RKO (cell line): ENCODE measurements around the gene ANKDD1B.

Experiments used
- DNase-seq: peaks from one replicate; pipeline ENCODE4 v3.0.0-alpha.2; 2016; ENCODE audit warnings: low spot score

Gene ANKDD1B

DNA sequence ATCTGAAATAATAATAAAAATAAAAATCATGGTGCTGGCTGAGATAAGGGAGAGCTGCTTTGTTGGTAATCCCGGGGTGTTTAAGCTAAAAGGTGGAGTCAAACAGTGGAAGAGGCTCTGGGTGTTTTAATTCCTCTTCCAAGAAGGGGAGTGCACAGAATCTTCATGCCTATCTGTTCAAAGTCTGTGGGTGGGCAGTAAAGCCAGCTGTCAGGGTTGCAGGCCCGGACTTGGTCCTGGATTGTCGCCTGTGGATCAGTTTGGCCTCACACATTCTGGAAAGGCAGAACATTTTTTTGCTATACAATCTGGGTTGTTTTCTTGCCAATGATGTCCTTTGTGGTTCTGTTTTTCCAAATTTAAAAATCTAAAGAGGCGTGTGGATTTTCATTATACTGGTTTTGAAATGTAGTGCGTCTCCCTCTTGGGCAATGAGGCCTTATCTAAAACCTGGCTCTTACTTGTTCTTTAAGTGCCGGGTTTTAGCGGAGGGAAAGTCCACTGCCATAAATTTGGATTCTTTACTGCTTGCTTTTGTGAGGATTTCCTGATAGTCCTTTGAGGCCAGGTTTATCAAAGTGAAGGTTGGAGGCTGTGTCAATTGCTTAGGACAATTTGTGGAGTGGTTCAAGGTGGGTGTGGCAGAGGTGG lies 5.8 kb downstream of the ANKDD1B start:
- DNase-seq = no peak

DNA sequence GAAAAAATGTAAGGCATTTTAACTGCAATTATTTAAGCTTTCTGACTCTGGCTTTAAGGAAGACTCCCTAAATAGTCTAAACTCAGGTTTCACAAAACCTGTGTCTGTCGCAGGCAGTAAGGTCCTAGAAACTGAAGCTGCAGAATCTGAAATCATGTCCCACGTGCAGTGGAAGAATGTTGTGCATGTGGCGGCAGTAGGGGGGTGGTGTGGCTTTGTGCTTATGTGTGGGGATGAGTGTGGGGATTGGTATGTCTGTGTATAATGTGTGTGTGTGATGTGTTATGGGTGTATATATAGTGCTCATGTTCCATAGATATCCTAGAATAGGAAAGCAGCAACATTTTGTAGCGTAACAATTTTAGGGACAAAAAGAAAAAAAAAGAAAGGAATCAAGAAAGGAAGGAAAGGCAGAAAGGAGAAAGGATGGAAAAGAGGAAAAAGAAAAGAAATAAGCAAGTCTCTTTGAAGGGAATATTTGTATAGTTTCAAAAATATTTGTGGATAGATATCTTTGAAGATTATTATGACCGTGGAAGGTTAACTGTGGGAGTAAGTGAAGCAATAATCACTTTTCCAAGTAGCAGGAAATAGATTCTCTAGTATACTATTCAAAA lies 6.6 kb downstream of the ANKDD1B start:
- no peak for DNase-seq

DNA sequence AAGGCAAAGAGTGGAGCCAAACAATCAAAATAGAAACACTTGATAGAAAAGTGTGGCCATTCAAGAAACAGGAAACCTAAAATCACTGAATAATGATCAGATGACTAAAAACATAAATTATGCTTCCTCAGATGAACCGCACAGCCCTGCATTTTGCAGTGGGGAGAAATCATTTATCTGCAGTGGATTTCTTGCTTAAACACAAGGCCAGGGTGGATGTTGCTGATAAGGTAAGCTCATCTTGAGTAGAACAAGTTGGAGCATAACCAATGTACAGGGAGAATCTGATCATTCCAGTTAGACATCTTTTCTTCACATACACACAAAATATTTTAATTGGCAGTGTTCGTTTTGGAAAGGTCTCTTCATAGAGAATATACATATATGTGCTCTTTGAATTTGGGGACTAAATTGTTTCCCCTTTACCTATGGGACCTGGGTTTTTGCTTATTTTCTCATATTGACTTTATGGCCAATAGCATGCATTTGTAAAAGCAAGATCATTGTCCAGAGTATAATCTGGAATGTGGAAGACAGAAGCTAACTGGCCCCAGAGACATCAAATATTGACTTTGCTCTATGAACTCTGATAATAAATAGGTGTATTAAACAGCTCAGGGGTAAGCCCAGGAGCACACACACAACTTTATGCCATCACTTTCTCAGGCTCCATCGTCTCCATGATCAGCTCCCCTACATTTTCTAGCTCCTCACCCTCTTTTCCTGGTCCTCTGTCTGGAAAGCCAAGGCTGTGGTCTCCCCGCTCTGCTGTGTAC lies 9.1 kb downstream of the ANKDD1B start:
- DNase-seq = no peak

DNA sequence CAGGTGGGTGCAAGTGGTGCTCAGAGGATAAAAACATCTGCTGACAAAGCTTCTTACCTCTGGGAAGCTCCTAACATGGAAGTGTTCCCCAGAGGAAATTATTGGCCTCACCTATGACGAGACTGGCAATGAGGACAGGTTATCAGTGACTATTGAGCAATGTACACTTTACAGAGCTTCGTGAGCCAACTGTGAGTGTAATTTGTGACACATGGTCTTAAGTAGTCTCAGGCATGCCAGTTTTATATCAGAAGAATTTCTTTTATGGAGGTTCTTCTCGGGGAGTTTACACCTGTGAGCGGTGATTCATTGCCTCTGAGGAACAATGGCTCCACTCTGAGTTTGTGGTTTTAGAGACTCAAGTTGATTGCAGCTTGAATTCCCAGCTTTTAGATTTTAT lies 11.3 kb downstream of the ANKDD1B start:
- no peak for DNase-seq

DNA sequence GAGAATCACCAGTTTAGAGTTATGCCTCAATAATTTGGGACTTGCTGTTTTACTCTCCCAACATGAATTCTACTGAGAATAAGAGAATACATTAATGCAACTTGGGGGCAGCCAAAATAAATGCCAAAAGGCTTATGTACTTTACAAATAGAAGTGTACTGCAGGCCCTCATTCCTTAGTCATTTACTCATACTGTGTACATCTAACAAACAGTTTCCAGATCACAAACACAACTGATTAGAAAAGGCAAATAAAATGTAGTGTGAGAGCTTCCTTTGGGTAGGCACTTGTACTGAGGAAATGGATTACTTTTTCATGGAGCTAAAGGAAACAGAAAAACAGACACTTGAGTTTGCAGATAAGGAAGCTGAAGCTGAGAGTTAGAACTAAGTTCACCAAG lies 12.6 kb downstream of the ANKDD1B start:
- DNase-seq = no peak

DNA sequence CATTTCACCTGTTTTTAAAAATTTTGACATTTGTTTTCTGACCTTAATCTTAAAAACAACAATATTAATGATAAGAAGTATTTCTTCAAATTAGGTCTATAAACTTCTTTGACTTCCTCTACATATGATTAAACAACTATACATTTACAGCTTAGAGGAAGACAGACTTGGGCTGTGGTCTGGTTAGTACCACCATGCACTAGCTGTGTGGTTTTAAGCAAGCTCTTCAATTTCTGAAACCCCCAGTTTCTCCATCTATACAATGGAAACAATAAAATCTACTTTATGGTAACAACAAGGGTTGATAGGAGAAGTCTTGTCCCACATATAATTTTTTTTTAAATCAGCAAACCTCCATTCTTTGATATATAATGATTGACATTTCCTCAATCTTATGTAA lies 15.7 kb downstream of the ANKDD1B start:
- DNase-seq = no peak

DNA sequence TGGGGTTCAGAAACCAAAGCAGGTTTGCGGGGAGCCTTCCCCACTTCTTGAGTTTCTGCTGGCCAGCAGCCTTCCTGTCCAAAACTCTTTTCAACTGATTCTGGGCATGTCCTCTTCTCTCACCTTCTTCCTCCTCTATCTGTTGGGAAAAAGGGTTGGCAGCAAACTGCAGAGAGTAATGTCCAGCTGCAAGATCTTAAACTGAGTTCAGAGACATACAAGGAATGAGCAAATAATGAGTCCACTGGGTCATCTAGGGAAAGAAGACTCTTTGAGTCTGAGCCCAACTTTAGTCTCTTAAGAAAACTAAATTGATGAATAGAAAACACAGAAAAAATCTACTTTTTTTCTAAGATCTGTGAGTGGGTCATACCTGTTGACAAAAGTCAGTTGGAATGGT lies 16.5 kb downstream of the ANKDD1B start:
- no peak for DNase-seq

DNA sequence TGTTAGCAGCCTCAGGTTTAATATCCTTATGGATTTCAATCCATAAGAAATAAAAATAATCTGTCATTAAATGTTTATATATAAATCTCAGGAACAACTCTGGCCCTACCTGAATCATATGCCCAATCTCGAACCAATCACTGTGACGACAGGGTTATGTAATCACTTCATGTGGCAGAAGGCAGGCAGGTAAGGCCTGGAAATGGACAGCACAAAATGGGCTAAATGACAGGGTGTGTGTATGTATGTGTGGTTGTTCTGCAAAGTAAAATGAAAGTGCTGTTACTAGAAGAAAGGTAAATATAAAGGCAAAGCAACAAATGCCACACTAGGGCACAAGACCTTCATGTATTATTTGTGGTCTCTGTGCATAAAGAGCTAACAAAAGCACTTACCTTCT lies 19.6 kb downstream of the ANKDD1B start:
- no peak for DNase-seq

DNA sequence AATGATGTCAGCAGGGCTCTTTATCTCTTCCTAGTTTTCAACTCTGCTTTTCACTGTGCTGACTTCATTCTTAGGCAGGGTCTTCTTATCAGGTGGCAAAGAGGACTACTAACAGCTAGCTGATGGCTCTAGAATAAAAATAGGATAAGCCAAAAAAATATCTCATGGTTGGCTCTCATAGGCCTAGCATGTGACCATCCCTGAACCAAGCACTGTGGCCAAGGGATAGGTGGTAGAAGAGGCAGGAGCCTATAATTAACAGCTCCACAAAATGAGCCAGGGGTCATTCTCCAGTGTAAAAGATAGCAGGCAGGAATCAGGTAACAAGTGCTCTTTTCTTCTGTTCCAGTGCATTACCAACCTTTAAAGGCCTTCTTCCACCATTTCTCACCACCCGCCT lies 21.1 kb downstream of the ANKDD1B start:
- DNase-seq = no peak

DNA sequence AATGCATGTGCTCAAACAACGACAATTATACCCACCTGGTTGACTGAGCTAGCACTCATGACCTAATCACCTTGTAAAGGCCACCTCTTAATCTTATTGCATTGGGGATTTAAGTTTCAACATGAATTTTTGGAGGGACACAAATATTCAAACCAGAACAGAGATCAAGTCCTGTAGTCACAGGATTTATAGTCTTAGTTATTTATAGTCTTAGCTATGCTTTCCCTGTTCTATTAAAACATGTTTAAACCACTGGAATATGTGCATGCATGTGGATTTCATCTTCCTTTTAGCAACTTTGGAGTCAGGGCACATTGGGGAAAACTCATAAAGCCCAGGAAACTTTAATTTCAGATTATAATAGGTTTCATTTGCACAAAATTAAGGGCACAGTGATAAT lies 26.7 kb downstream of the ANKDD1B start:
- DNase-seq = no peak

DNA sequence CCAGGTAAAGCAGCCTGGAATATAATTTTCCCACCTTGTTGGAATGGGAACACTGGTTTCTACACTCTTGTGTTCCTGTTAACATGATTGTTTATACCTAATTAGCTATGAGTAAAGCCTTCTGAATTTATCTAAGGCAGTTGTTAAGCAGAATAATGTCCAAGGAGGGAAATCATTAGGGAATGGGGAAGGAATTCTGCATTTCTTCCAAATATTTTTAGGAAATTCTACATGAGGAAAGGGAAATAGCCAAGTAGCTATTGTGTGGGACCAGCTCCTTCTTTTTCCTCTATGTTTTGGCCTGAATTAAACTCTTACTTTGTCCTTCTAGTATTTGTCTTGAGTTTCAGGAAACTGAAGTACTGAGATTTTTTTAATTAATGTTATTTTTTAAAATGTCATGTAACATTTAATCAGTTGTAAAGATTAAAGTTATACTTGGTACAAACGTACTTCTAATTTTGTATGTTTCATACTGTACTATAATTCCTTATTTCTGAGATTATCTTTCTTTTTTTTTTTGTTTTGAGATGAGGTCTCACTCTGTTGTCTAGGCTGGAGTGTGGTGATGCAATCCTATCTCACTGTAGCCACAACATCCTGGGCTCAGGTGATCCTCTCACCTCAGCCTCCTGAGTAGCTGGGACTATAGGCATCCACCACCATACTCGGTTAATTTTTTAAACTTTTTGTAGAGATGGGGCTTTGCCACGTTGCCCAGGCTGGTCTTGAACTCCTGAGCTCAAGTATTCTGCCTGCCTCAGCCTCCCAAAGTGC lies 28.5 kb downstream of the ANKDD1B start:
- DNase-seq = no peak

DNA sequence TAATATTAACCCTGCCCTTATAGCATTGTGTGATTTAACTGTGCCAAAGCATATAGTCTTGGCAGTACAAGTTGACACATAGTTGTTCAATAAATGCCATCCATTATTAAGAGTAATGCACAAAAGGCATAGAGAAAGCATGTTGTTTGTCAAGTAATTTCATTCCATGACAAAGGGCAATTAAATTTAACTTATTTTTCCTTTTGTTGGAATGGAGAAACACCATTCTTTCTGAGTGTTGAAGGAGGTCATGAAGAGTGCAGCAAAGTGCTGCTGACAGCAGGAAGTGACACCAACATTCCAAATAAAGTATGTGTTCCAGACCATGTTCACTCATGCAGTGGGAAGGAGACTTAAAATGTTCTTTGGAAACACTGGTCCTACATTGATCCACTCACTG lies 29.1 kb downstream of the ANKDD1B start:
- DNase-seq = peak; percentile 66

DNA sequence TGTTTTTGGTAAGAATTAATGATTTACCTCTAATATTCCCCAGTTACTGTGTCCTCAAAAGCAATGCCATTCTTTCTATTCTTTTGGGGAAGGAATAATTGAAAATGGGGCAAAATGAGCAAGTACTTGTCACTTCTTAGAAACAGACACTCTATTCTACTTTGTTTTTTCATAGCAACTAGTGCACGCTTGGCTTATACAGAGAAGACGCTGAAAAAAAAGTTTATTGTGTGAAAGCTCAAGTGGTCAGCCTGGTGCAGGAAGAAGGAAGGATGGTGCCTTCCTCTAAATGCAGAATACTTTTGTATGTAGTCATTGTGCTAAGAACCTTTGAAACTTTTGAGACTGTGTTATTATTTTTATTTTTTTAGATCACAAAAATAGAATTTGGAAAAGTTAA lies 29.6 kb downstream of the ANKDD1B start:
- DNase-seq = no peak

DNA sequence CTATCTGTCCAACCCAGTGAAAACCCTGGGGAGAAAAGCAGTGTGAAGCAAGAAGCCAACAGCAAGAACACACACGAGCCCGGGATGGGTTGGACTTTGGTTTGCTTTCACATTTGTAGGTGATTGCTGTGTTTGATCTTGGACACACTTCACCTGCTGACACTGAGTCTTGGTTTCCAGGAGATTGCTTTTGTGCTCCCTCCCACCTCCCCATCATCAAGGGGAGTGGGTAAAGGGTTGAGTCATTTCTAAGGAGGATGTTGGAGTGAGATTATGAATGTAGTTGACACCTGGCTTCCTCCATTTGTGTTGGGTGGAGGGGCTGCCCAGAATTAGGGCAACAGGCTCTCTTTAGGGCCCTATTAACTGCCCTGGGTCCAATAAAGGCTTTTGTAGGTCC lies 37.5 kb downstream of the ANKDD1B start:
- DNase-seq = no peak

DNA sequence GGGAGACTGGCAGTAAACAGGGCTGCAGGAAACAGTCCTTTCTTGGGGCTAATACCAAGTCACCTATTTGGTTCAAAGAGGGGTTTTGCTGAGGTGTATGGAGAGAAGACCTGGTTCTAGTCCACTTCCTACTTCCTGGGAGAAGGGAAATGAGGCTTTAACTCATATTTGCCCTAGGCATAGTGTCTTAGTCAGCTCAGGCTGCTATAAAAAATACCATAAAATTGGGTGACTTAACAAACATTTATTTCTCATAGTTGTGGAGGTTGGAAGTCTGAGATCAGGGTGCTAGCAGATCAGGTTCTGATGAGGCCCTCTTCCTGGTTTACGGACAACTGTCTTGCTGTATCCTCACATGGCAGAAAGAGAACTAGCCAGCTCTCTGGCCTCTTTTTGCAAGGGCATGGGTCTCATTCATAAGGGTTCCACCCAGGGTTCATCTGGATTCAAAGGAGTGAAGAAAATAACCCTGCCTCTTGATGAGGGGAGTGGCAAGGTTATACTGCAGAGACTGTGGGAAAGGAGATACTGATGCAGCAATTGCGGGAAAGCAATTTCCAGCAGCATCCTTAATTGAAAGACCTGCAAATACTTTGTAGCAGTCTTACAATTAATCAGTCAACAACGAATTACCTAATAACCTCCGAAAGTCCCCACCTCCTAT lies 40.5 kb downstream of the ANKDD1B start:
- DNase-seq = no peak

DNA sequence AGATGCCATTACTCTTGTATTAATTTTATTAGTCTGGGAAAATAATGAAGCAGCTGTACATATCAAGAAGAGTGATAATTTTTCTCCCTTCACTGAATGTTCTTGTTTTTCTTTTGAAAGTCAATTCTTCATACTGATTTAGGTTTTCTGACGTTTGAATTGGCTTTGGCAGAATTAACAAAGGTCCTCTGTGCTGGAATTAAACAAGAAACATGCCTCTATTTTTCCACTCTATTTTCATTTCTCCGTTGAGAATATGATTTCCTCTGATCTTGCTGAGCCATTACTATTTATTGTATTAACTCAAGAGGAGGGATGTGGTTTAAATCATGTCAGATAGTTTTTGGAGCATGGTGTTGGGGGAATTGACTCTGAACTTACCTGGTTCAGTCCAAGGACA lies 42.3 kb downstream of the ANKDD1B start:
- DNase-seq = no peak

DNA sequence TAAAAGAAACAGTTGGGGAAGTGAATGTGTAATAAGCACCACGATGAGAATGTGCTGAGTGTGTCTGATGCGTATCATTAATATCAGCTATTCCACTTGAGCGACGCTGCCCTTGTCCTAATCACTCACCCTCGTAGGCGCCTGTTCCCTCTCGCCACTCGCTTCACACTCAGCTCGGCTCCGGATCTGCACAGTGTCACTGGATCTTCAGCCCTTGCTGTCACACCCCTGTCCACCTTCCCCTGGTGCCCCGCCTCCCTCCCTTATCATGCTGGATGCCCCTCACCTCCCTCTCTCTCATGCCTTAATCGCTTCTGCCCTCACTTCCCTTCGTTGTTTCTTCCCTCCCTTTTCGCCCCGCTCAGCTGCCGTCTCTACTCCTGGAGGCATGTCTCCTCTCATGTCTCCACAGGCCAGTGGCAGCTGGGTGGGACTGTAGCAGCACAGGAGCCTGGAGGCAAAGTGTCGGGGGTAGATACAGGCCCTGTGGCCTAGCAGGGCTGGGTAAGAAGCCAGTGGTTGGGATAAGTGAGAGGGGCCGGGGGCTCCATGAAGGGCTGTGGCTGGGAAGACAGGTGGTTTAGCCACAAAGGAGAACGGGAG lies 43.5 kb downstream of the ANKDD1B start:
- DNase-seq = no peak

DNA sequence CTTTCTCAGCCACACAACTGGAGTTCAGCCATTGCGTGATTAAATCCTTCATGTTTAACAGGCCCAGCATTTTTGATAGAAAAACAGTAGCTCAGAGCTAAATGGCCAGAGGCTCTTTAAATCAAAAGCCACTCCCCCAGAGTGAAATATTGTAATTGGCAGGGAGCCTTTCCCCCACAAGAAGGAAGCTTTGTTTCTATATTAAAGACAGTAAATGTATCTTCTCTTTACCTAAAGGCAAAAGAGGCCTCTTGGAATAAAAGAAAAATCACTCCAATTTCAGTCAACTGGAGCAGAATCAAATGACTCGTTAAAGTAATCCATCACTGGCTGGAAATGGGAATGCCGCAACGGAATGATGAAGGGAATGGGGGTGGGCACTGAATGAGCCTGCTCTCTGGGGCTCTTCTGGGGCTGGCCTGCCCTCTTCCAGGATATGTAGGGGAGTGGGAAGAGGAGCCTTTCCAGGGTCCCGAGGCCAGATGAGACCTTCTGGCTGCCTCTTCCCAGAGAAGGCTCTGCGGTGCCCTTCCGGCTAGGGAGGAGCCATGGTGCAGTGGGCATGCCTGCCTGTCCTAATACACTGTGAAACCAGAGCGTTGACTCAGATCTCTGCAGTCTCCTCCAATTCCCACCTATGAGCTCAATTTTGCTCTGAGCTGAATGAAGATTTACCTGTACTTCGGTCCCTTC lies 45.2 kb downstream of the ANKDD1B start:
- DNase-seq = peak; percentile 58

DNA sequence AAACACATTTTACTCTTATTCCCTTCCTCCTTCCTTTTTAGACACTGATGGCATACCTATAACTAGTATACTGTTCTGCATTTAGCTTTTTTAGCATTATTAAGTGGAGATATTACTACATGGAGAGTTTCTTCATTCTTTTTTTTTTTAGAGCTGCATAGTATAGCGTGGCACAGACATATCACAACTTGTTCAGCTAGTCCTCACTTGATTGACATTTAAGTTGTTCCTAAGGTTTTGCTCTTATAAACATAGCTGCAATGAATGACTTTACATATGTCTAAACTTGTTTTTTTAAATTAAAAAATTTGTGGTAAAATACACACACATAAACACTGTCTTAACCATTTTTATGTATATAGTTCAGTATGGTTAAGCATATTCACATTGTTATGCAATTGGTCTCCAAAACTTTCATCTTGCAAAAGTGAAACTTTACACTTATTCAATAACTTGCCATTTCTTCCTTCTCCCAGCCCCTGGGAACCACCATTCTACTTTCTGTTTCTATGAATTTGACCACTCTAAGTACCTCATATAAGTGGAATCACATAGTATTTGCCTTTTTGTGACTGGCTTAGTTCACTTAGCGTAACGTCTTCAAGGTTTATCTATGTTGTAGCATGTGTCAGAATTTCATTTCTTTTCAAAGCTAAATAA lies 48.7 kb downstream of the ANKDD1B start:
- no peak for DNase-seq

DNA sequence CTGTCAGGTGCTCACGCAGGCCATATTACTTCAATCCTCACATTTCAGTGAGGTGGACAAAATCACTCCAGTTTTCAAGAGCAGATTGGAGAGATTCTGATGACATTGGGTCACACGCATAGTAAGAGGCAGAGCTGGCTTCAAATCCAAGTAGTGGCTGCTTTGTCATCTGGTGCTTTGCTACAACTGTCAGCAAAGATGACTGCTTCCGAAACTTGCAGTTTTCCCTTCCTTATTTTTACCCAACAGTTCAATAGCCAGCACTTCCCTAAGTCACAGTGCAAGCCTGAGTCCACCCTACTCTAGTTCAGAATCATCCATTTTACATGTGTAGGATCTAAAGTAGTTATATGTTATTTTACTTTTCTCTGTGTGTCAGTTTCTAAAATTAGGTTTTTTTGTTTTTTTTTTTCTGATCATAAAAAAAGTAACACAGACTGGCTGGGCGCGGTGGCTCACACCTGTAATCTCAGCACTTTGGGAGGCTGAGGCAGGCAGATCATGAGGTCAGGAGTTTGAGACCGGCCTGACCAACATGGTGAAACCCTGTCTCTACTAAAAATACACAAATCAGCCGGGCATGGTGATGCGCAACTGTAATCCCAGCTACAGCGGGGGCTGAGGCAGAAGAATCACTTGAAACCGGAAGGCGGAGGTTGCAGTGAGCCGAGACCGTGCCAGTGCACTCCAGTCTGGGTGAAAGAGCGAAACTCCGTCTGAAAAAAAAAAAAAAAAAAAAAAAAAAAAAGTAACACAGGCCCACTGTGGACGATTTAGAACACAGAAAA lies 49.6 kb downstream of the ANKDD1B start:
- no peak for DNase-seq
